Stomach (tissue), 9 donors: ENCODE data around the gene MAP7D3. TPM values are rescaled to one million over a fixed set of nuclear protein-coding genes. Genes with fewer than 3 reads are reported as not detected.

Source experiments
- DNase-seq, 2 donors: peaks; one replicate each; pipeline versions ENCODE4 v3.0.0 to v3.0.0-alpha.2; 2013 to 2019
- H3K27ac ChIP-seq, 5 donors: fragments of 200-600 bp in 4 of 5; sonication (generic) in 4 of 5; one replicate each; pipeline ENCODE4 v1.5.1; 2013 to 2019; ENCODE audit warnings: mild to moderate bottlenecking in 1 of 5, moderate library complexity in 1 of 5
- H3K27me3 ChIP-seq, 3 donors: fragments of 200-600 bp; sonication (generic); one replicate each; pipeline ENCODE4 v1.5.1; 2017 to 2019; ENCODE audit warnings: mixed run types in 1 of 3
- H3K36me3 ChIP-seq, 4 donors: fragments of 200-600 bp; sonication (generic); 1 replicate in 3 of 4; 2 replicates in 1 of 4; pipeline ENCODE4 v1.5.1; 2016 to 2019
- H3K4me1 ChIP-seq, 4 donors: fragments of 200-600 bp; sonication (generic); one replicate each; pipeline ENCODE4 v1.5.1; 2016 to 2019
- H3K4me3 ChIP-seq, 4 donors: fragments of 200-600 bp; sonication (generic) in 3 of 4; one replicate each; pipeline ENCODE4 v1.5.1; 2016 to 2019; ENCODE audit warnings: mild to moderate bottlenecking in 1 of 4
- H3K9me3 ChIP-seq, 4 donors: fragments of 200-600 bp; sonication (generic); one replicate each; pipeline ENCODE4 v1.5.1; 2016 to 2019
- CTCF ChIP-seq, 7 experiments: fragments of 450-650 bp in 4 of 7; fragments of 200-600 bp in 3 of 7; sonication (generic) in 3 of 7; IDR thresholded peaks; one replicate each; pipeline ENCODE4 v1.5.1; 2016 to 2019; ENCODE audit warnings: antibody characterized with exemption in 7 of 7, control low read depth in 2 of 7, mild to moderate bottlenecking in 1 of 7
- EP300 ChIP-seq: sonication (generic); formaldehyde crosslinking; IDR thresholded peaks from one replicate; pipeline ENCODE4 v1.6.1; 2017; ENCODE audit warnings: antibody characterized with exemption
- POLR2A ChIP-seq, 4 donors: fragments of 450-650 bp; IDR thresholded peaks; one replicate each; pipeline ENCODE4 v1.6.1; 2016; ENCODE audit warnings: antibody characterized with exemption in 4 of 4, control low read depth in 2 of 4, mild to moderate bottlenecking in 1 of 4, moderate library complexity in 1 of 4
- POLR2AphosphoS5 ChIP-seq, 3 donors: sonication (generic); formaldehyde crosslinking; IDR thresholded peaks; one replicate each; pipeline ENCODE4 v1.6.1; 2016; ENCODE audit warnings: antibody characterized with exemption in 3 of 3
- WGBS, 5 donors: extraction: QIAGEN DNeasy Blood & Tissue Kit in 3 of 5; methylation state at CpG; one replicate each; pipeline versions ENCODE4 v1.1.5 to v1.1.7; 2013 to 2018; 5-methylcytosine and 5-hydroxymethylcytosine counted together
- intact Hi-C: fragments of 100-400 bp; cut with DNase I; formaldehyde crosslinking; loops from one replicate; pipeline ENCODE4 v1.15.1; 2023; ENCODE audit warnings: low total_unique reads
- polyA plus RNA-seq, 3 donors: library from polyadenylated mRNA; stranded (reverse); fragments of 200-250 nt; gene quantifications; one replicate each; pipeline ENCODE4 v1.2.3, GENCODE V29; 2013
- total RNA-seq, 5 donors: library from RNA; depleted of rRNA; stranded (reverse); fragments of >200 nt; gene quantifications; one replicate each; pipeline versions ENCODE4 v1.1.0 to v1.2.3, GENCODE V29; 2014 to 2016
- donor health status: healthy with polysubstance abuse.
- donor health status: Bipolar disorder and iron deficiency.
- donor health status: healthy.

Gene MAP7D3
- total and polyA plus RNA-seq, 8 donors = 2.2 to 14.1 (median 5.6) TPM

- H3K4me1 ChIP-seq = peaks cover 0 to 31% (median 0%) of the 10 kb centered on the region in 4 donors
- TF ChIP-seq EP300 = no peak
- TF ChIP-seq POLR2A (IDR thresholded peaks at IDR 0.05) = no peak
- TF ChIP-seq POLR2AphosphoS5 (IDR thresholded peaks at IDR 0.05) = no peak
- no peak for TF ChIP-seq CTCF (IDR thresholded peaks at IDR 0.05)
- no peaks in the 10 kb centered on the region for H3K36me3 ChIP-seq
- no peaks in the 10 kb centered on the region for H3K9me3 ChIP-seq
- peak overlapping the region in 4 of 5 donors; percentile 44 to 86 (median 58) for H3K27ac ChIP-seq
- no peak overlapping the region for H3K4me3 ChIP-seq
- intact Hi-C loops = no loop called here
- DNase-seq = no peak
- WGBS, 5 donors = 59 to 90% (median 69%) methylated on average over 4 of the region's 4 CpGs
- H3K27me3 ChIP-seq = peaks cover 0 to 4% (median 0%) of the 10 kb centered on the region in 3 donors
These were observed 72.1 kb downstream of the MAP7D3 start for GRCh38 chrX:136179133-136179532.

- Histone ChIP-seq H3K4me1 (peaks cover 0 to 33% (median 0%) of the 10 kb centered on the region in 4 donors), H3K9me3 (no peaks in the 10 kb centered on the region), H3K27ac (peak overlapping the region in 4 of 5 donors; percentile 44 to 86 (median 70)), H3K27me3 (no peaks in the 10 kb centered on the region), H3K4me3 (no peak overlapping the region), H3K36me3 (no peaks in the 10 kb centered on the region)
- intact Hi-C loops = no loop called here
- 27 to 57% (median 44%) methylated on average over 2 of the region's 2 CpGs for WGBS, 5 donors
- peak in 1 of 2 donors; percentile 69 for DNase-seq
- TF ChIP-seq EP300 (peak; percentile 55), POLR2A (IDR thresholded peaks at IDR 0.05) (no peak), POLR2AphosphoS5 (IDR thresholded peaks at IDR 0.05) (peak; percentile 70 to 78 (median 74))
These were observed 74.8 kb downstream of the MAP7D3 start for GRCh38 chrX:136176399-136176825.

- Histone ChIP-seq H3K27ac (peak overlapping the region in 3 of 5 donors; percentile 74 to 86 (median 77)), H3K36me3 (no peaks in the 10 kb centered on the region), H3K9me3 (no peaks in the 10 kb centered on the region), H3K27me3 (no peaks in the 10 kb centered on the region), H3K4me3 (no peak overlapping the region), H3K4me1 (peaks cover 0 to 50% (median 13%) of the 10 kb centered on the region in 4 donors)
- 33 to 72% (median 41%) methylated on average over 1 of the region's 1 CpG for WGBS, 5 donors
- no peak for DNase-seq
- TF ChIP-seq EP300 (no peak), POLR2AphosphoS5 (IDR thresholded peaks at IDR 0.05) (no peak), CTCF (IDR thresholded peaks at IDR 0.05) (no peak), POLR2A (IDR thresholded peaks at IDR 0.05) (no peak)
- intact Hi-C loops = no loop called here
These were observed 79.8 kb downstream of the MAP7D3 start for GRCh38 chrX:136171420-136171819.

GRCh38 chrX:136170139-136170800 is 80.9 kb downstream of the MAP7D3 start:
- 43 to 61% (median 53%) methylated on average over 9 of the region's 9 CpGs for WGBS, 5 donors
- peak in 1 of 2 donors; percentile 41 for DNase-seq

More at GRCh38 chrX:136170139-136170800, 80.9 kb downstream of the MAP7D3 start:
- H3K36me3 ChIP-seq = no peaks in the 10 kb centered on the region
- peaks cover 0 to 43% (median 13%) of the 10 kb centered on the region in 4 donors for H3K4me1 ChIP-seq
- intact Hi-C loops = no loop called here
- peak overlapping the region; percentile 7 to 86 (median 74) for H3K27ac ChIP-seq
- no peak for TF ChIP-seq EP300
- no peak for TF ChIP-seq POLR2A (IDR thresholded peaks at IDR 0.05)
- no peak for TF ChIP-seq POLR2AphosphoS5 (IDR thresholded peaks at IDR 0.05)
- peak in 1 of 7 experiments; percentile 12 for TF ChIP-seq CTCF (IDR thresholded peaks at IDR 0.05)
- H3K4me3 ChIP-seq = peak overlapping the region in 2 of 4 donors; percentile 7 to 13
- no peaks in the 10 kb centered on the region for H3K9me3 ChIP-seq
- H3K27me3 ChIP-seq = no peaks in the 10 kb centered on the region
